Prostate gland (tissue), 2 donors: ENCODE data around the gene NUDT8. TPM values are rescaled to one million over a fixed set of nuclear protein-coding genes. Genes with fewer than 3 reads are reported as not detected.

Experiments used
- DNase-seq: peaks from one replicate; pipeline ENCODE4 v3.0.0-alpha.2; 2019; ENCODE audit warnings: low spot score
- H3K27ac ChIP-seq, 2 donors: fragments of 200-600 bp; sonication (generic); 2 replicates each; pipeline ENCODE4 v1.5.1; 2017 to 2019
- H3K27me3 ChIP-seq: fragments of 200-600 bp; sonication (generic); replicated peaks from 2 replicates; pipeline ENCODE4 v1.5.1; 2019; ENCODE audit not compliant: insufficient read depth
- H3K36me3 ChIP-seq, 2 donors: fragments of 200-600 bp; sonication (generic); 1 replicate in 1 of 2; 2 replicates in 1 of 2; pipeline versions ENCODE4 v1.5.1 to v1.8.1; 2017 to 2019
- H3K4me1 ChIP-seq: fragments of 200-600 bp; sonication (generic); replicated peaks from 2 replicates; pipeline ENCODE4 v1.5.1; 2019
- H3K4me3 ChIP-seq, 2 donors: fragments of 200-600 bp; sonication (generic); 2 replicates each; pipeline ENCODE4 v1.5.1; 2017 to 2019
- H3K9me3 ChIP-seq: fragments of 200-600 bp; sonication (generic); 2 replicates; pipeline ENCODE4 v1.5.1; 2017
- CTCF ChIP-seq, 4 experiments: fragments of 200-600 bp in 2 of 4; fragments of 450-650 bp in 2 of 4; sonication (generic) in 2 of 4; IDR thresholded peaks; 1 replicate in 3 of 4; 2 replicates in 1 of 4; pipeline ENCODE4 v1.5.1; 2016 to 2019; ENCODE audit warnings: antibody characterized with exemption in 4 of 4, mild to moderate bottlenecking in 2 of 4, moderate library complexity in 2 of 4
- POLR2A ChIP-seq: fragments of 450-650 bp; IDR thresholded peaks from one replicate; pipeline ENCODE4 v1.6.1; 2016; ENCODE audit warnings: antibody characterized with exemption, mild to moderate bottlenecking
- POLR2AphosphoS5 ChIP-seq: sonication (generic); formaldehyde crosslinking; IDR thresholded peaks from one replicate; pipeline ENCODE4 v1.6.1; 2017; ENCODE audit warnings: antibody characterized with exemption
- WGBS: methylation state at CpG from one replicate; pipeline ENCODE4 v1.1.5; 2018; 5-methylcytosine and 5-hydroxymethylcytosine counted together
- intact Hi-C: fragments of 100-400 bp; cut with DNase I; formaldehyde crosslinking; loops from one replicate; pipeline ENCODE4 v1.14.2; 2022
- total RNA-seq, 2 donors: library from RNA; depleted of rRNA; stranded (reverse); fragments of >200 nt; gene quantifications; one replicate each; pipeline ENCODE4 v1.1.0, GENCODE V29; 2016

Gene NUDT8
- total RNA-seq, 2 donors from 2014 or later: 7.2 to 29.2 TPM

DNA sequence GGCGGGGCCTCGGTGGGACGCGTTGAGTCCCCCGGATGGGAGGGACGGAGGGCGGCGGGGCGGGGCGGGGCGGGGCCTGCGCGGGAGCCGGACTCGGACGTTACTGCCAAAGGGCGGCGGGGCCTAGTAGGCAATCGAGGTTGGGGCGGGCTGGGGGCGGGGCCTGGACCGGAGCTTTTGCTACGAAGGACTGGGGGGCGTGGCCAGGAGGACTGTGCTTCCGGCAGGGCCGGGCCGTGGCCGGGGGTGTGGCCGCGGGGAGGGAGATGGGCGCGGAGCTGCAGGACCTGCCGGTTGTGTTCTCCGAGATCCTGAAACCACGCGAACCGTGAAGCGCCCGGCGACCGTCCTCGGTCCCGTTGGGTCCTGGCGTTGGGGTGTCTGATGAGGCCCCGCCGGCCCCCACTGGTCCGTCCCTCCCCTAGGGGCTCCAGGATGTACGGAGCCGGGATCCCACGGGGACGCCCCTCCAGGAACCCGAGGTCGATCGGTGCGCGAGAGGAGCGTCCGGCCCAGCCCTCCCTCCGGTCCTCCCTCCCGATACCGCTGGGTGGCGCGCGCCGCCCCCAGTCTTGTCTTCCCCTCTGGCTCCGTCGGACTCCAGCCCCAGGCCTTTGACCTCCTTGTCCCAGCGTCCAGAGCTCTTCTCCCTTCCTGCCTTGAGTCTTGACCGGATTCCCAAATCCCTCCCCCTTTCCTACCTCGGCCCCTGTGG lies 648 bp upstream of the NUDT8 start:
- no peaks in the 10 kb centered on the region for H3K36me3 ChIP-seq
- under 1% methylated on average over 48 of the region's 70 CpGs for WGBS
- peak overlapping the region; percentile 97 for H3K27ac ChIP-seq
- peak; percentile 99 for DNase-seq
- peak; percentile 49 to 91 (median 76) for TF ChIP-seq CTCF (IDR thresholded peaks at IDR 0.05)
- peak; percentile 94 for TF ChIP-seq POLR2A
- TF ChIP-seq POLR2AphosphoS5: peak; percentile 88
- peak overlapping the region; percentile 56 to 58 for H3K4me3 ChIP-seq
- no peaks in the 10 kb centered on the region for H3K27me3 ChIP-seq
- no peaks in the 10 kb centered on the region for H3K9me3 ChIP-seq
- peaks cover 4% of the 10 kb centered on the region for H3K4me1 ChIP-seq
- intact Hi-C loops: loop anchor here (10.0 kb wide), 1 partner anchor 174 kb away; no protein-coding TSS in a partner anchor

DNA sequence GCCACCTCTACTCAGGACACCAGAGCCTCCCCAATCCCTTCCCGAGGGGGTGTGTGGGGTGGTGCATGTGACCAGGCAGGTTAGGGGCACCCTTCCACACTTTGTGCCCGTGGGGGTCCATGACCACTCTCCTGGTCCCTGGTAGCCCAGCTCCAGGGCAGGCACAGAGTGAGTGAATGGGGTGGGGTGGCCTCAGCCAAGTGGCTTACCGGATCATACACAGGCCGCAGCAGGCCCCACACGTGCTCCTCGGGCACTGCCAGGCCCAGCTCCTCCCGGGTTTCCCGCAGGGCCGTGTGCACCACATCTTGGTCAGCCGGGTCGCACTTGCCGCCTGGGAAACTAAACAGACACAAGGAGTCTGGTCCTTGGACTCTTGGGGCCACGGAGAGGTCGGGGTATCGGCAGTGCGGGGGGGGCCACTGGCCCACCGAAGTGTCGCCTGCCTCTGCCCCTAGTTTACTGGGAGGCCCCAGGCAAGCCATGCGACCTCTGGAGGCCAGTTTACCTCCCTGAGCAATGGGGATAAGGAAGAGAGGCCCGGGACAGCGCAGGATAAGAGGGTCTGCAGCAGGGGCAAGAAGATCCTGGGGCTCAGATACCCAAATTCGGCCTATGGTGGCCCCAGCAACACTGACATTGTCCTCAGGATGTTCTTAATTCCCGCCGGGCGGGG lies 889 bp downstream of the NUDT8 start:
- WGBS: 61% methylated on average over 22 of the region's 25 CpGs
- H3K4me3 ChIP-seq: peak overlapping the region; percentile 56 to 58
- H3K9me3 ChIP-seq: no peaks in the 10 kb centered on the region
- no peak for DNase-seq
- intact Hi-C loops: no loop called here
- H3K36me3 ChIP-seq: no peaks in the 10 kb centered on the region
- peak overlapping the region; percentile 97 for H3K27ac ChIP-seq
- no peaks in the 10 kb centered on the region for H3K27me3 ChIP-seq
- TF ChIP-seq POLR2AphosphoS5 (no peak), POLR2A (no peak), CTCF (IDR thresholded peaks at IDR 0.05) (no peak)
- peaks cover 4% of the 10 kb centered on the region for H3K4me1 ChIP-seq

GRCh38 chr11:67627812-67628624 lies 1.7 kb downstream of the NUDT8 start:
- DNase-seq: no peak
- Histone ChIP-seq H3K4me1 (peaks cover 4% of the 10 kb centered on the region), H3K27ac (no peak overlapping the region), H3K9me3 (no peaks in the 10 kb centered on the region), H3K4me3 (no peak overlapping the region), H3K27me3 (no peaks in the 10 kb centered on the region), H3K36me3 (no peaks in the 10 kb centered on the region)
- TF ChIP-seq POLR2AphosphoS5 (no peak), CTCF (IDR thresholded peaks at IDR 0.05) (no peak)
- intact Hi-C loops: no loop called here
- WGBS: 82% methylated on average over 15 of the region's 15 CpGs

- H3K4me3 ChIP-seq: no peak overlapping the region
- H3K27ac ChIP-seq: no peak overlapping the region
- peaks cover under 1% of the 10 kb centered on the region for H3K4me1 ChIP-seq
- H3K9me3 ChIP-seq: no peaks in the 10 kb centered on the region
- H3K27me3 ChIP-seq: no peaks in the 10 kb centered on the region
- WGBS: 83% methylated on average over 6 of the region's 6 CpGs
- intact Hi-C loops: no loop called here
- no peak for DNase-seq
- H3K36me3 ChIP-seq: no peaks in the 10 kb centered on the region
- TF ChIP-seq POLR2AphosphoS5 (no peak), POLR2A (no peak), CTCF (IDR thresholded peaks at IDR 0.05) (no peak)
Measured at GRCh38 chr11:67627441-67627811, 2.3 kb downstream of the NUDT8 start.
